Measurements from ENCODE around the gene HMOX1.

- TF ChIP-seq CTCF (IDR thresholded peaks at IDR 0.05) (no peak), POLR2A (IDR thresholded peaks at IDR 0.05) (no peak)
These were observed 41.2 kb downstream of the HMOX1 start for GRCh38 chr22:35422145-35422544.
